Measurements from ENCODE around the gene CD8B.
A peak's percentile ranks its signal among the peaks of the same experiment; 100 is the strongest.

Gene CD8B

DNA sequence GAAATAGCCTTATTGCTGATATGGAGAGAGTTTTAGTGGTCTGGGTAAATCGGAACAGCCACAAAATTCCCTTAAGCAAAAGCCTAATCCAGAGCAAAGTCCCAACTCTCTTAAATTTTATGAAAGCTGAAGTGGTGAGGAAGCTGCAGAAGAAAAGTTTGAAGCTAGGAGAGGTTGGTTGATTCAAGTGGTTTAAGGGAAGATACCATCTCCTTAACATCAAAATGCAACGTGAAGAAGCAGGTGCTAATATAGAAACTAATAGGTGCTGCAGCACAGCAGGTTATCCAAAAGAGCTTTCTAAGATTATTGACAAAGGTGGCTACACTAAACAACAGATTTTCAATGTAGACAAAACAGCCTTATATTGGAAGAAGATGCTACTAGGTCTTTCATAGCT is 42.7 kb downstream of the CD8B start:
- H3K27ac ChIP-seq (ENCODE audit: low read length): no peak overlapping the region
- peaks cover 2 to 3% of the 10 kb centered on the region in 2 donors for H3K27me3 ChIP-seq (ENCODE audit: control insufficient read depth in 1 of 2, insufficient read depth in 2 of 2, low read length in 2 of 2)
- peaks cover 2 to 7% of the 10 kb centered on the region in 2 donors for H3K9me3 ChIP-seq (ENCODE audit: control insufficient read depth in 2 of 2, low read length in 2 of 2)
- H3K4me1 ChIP-seq (ENCODE audit: control insufficient read depth, insufficient read depth, low read length): no peaks in the 10 kb centered on the region
- no peaks in the 10 kb centered on the region for H3K36me3 ChIP-seq (ENCODE audit: control insufficient read depth in 2 of 2, insufficient read depth in 2 of 2, low read length in 2 of 2)
- no peak overlapping the region for H3K4me3 ChIP-seq (ENCODE audit: low read length in 2 of 2)
- no peak overlapping the region for H3K9ac ChIP-seq (ENCODE audit: low read length in 2 of 2)

- Histone ChIP-seq H3K9ac (ENCODE audit: low read length in 2 of 2) (no peak overlapping the region), H3K4me3 (ENCODE audit: low read length in 2 of 2) (no peak overlapping the region), H3K4me1 (ENCODE audit: control insufficient read depth, insufficient read depth, low read length) (no peaks in the 10 kb centered on the region), H3K9me3 (ENCODE audit: control insufficient read depth in 2 of 2, low read length in 2 of 2) (peaks cover 2 to 4% of the 10 kb centered on the region in 2 donors), H3K27me3 (ENCODE audit: control insufficient read depth in 1 of 2, insufficient read depth in 2 of 2, low read length in 2 of 2) (peaks cover 5 to 9% of the 10 kb centered on the region in 2 donors), H3K27ac (ENCODE audit: low read length) (no peak overlapping the region), H3K36me3 (ENCODE audit: control insufficient read depth in 2 of 2, insufficient read depth in 2 of 2, low read length in 2 of 2) (no peaks in the 10 kb centered on the region)
Observed at GRCh38 chr2:86818114-86818801, 43.4 kb downstream of the CD8B start.

- Histone ChIP-seq H3K4me1 (ENCODE audit: control insufficient read depth, insufficient read depth, low read length) (no peaks in the 10 kb centered on the region), H3K4me3 (ENCODE audit: low read length in 2 of 2) (no peak overlapping the region), H3K27me3 (ENCODE audit: control insufficient read depth in 1 of 2, insufficient read depth in 2 of 2, low read length in 2 of 2) (peaks cover 7 to 29% of the 10 kb centered on the region in 2 donors), H3K9me3 (ENCODE audit: control insufficient read depth in 2 of 2, low read length in 2 of 2) (no peaks in the 10 kb centered on the region), H3K36me3 (ENCODE audit: control insufficient read depth in 2 of 2, insufficient read depth in 2 of 2, low read length in 2 of 2) (no peaks in the 10 kb centered on the region), H3K9ac (ENCODE audit: low read length in 2 of 2) (no peak overlapping the region), H3K27ac (ENCODE audit: low read length) (no peak overlapping the region)
Observed at GRCh38 chr2:86815611-86816010, 46.1 kb downstream of the CD8B start.

- no peaks in the 10 kb centered on the region for H3K36me3 ChIP-seq (ENCODE audit: control insufficient read depth in 2 of 2, insufficient read depth in 2 of 2, low read length in 2 of 2)
Observed at GRCh38 chr2:86809481-86810121, 52.1 kb downstream of the CD8B start.

GRCh38 chr2:86808315-86809161 is 53.1 kb downstream of the CD8B start:
- peak overlapping the region; percentile 56 to 66 for H3K4me3 ChIP-seq (ENCODE audit: low read length in 2 of 2)
- no peaks in the 10 kb centered on the region for H3K9me3 ChIP-seq (ENCODE audit: control insufficient read depth in 2 of 2, low read length in 2 of 2)
- H3K36me3 ChIP-seq (ENCODE audit: control insufficient read depth in 2 of 2, insufficient read depth in 2 of 2, low read length in 2 of 2): no peaks in the 10 kb centered on the region
- H3K27ac ChIP-seq (ENCODE audit: low read length): no peak overlapping the region
- H3K4me1 ChIP-seq (ENCODE audit: control insufficient read depth, insufficient read depth, low read length): peaks cover 18% of the 10 kb centered on the region
- H3K9ac ChIP-seq (ENCODE audit: low read length in 2 of 2): no peak overlapping the region
- peaks cover 23 to 54% of the 10 kb centered on the region in 2 donors for H3K27me3 ChIP-seq (ENCODE audit: control insufficient read depth in 1 of 2, insufficient read depth in 2 of 2, low read length in 2 of 2)

More at GRCh38 chr2:86809481-86810121, 52.1 kb downstream of the CD8B start:
- no peak overlapping the region for H3K4me3 ChIP-seq (ENCODE audit: low read length in 2 of 2)
- peaks cover 25 to 59% of the 10 kb centered on the region in 2 donors for H3K27me3 ChIP-seq (ENCODE audit: control insufficient read depth in 1 of 2, insufficient read depth in 2 of 2, low read length in 2 of 2)
- no peak overlapping the region for H3K27ac ChIP-seq (ENCODE audit: low read length)
- no peak overlapping the region for H3K9ac ChIP-seq (ENCODE audit: low read length in 2 of 2)
- H3K4me1 ChIP-seq (ENCODE audit: control insufficient read depth, insufficient read depth, low read length): peaks cover 18% of the 10 kb centered on the region
- no peaks in the 10 kb centered on the region for H3K9me3 ChIP-seq (ENCODE audit: control insufficient read depth in 2 of 2, low read length in 2 of 2)

DNA sequence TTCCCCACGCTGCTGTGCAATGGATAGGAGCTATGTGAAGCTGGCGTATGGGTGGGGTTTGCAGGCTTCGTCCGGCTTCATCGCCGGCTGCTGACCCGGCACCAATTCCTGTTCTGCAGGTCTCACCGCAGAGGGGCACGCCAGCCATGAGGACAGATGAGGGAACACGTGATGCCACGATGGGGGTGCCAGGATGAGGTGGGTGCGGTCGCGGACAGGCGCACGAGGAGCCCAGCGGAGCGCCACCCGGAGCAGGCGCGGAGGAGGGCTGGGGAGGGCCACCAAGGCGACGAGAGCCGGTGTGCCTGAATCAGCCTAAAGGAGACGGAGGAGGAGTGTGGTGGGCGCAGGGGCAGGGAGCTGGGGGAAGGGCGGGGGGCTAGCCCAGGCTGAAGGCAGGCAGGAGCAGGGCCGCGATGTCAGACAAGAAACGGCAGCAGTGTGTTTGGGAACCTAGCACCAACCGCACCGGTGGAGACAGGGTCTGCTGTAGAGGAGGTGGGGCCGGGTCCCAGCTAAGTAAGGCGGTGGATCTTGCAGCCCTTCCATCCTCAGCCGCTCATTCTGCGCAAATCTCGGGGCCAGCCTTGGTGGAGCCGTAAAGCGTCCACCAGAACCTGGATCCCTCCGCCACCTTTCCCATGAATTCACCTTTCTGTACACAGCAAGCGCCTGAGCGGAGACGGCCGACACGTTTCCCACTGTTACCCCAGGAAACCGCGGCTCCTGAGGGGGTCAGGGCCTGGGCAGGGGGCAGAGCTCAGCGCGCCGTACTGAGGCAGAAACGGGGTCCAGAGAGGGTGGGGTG is 54.0 kb downstream of the CD8B start:
- Histone ChIP-seq H3K9ac (ENCODE audit: low read length in 2 of 2) (no peak overlapping the region), H3K36me3 (ENCODE audit: control insufficient read depth in 2 of 2, insufficient read depth in 2 of 2, low read length in 2 of 2) (no peaks in the 10 kb centered on the region), H3K9me3 (ENCODE audit: control insufficient read depth in 2 of 2, low read length in 2 of 2) (no peaks in the 10 kb centered on the region), H3K4me3 (ENCODE audit: low read length in 2 of 2) (peak overlapping the region; percentile 56 to 66), H3K4me1 (ENCODE audit: control insufficient read depth, insufficient read depth, low read length) (peaks cover 18% of the 10 kb centered on the region), H3K27ac (ENCODE audit: low read length) (no peak overlapping the region), H3K27me3 (ENCODE audit: control insufficient read depth in 1 of 2, insufficient read depth in 2 of 2, low read length in 2 of 2) (peaks cover 22 to 46% of the 10 kb centered on the region in 2 donors)

- Histone ChIP-seq H3K27ac (ENCODE audit: low read length) (no peak overlapping the region), H3K9ac (ENCODE audit: low read length in 2 of 2) (no peak overlapping the region), H3K4me3 (ENCODE audit: low read length in 2 of 2) (peak overlapping the region in 1 of 2 donors; percentile 66), H3K27me3 (ENCODE audit: control insufficient read depth in 1 of 2, insufficient read depth in 2 of 2, low read length in 2 of 2) (peaks cover 20 to 43% of the 10 kb centered on the region in 2 donors), H3K9me3 (ENCODE audit: control insufficient read depth in 2 of 2, low read length in 2 of 2) (no peaks in the 10 kb centered on the region), H3K4me1 (ENCODE audit: control insufficient read depth, insufficient read depth, low read length) (peaks cover 18% of the 10 kb centered on the region), H3K36me3 (ENCODE audit: control insufficient read depth in 2 of 2, insufficient read depth in 2 of 2, low read length in 2 of 2) (no peaks in the 10 kb centered on the region)
Observed at GRCh38 chr2:86807133-86807467, 54.6 kb downstream of the CD8B start.

- no peaks in the 10 kb centered on the region for H3K9me3 ChIP-seq (ENCODE audit: control insufficient read depth in 2 of 2, low read length in 2 of 2)
- H3K4me1 ChIP-seq (ENCODE audit: control insufficient read depth, insufficient read depth, low read length): peaks cover 18% of the 10 kb centered on the region
- H3K9ac ChIP-seq (ENCODE audit: low read length in 2 of 2): no peak overlapping the region
- H3K27ac ChIP-seq (ENCODE audit: low read length): no peak overlapping the region
- H3K4me3 ChIP-seq (ENCODE audit: low read length in 2 of 2): no peak overlapping the region
- H3K36me3 ChIP-seq (ENCODE audit: control insufficient read depth in 2 of 2, insufficient read depth in 2 of 2, low read length in 2 of 2): no peaks in the 10 kb centered on the region
- H3K27me3 ChIP-seq (ENCODE audit: control insufficient read depth in 1 of 2, insufficient read depth in 2 of 2, low read length in 2 of 2): peaks cover 20 to 35% of the 10 kb centered on the region in 2 donors
Observed at GRCh38 chr2:86806059-86806857, 55.4 kb downstream of the CD8B start.

DNA sequence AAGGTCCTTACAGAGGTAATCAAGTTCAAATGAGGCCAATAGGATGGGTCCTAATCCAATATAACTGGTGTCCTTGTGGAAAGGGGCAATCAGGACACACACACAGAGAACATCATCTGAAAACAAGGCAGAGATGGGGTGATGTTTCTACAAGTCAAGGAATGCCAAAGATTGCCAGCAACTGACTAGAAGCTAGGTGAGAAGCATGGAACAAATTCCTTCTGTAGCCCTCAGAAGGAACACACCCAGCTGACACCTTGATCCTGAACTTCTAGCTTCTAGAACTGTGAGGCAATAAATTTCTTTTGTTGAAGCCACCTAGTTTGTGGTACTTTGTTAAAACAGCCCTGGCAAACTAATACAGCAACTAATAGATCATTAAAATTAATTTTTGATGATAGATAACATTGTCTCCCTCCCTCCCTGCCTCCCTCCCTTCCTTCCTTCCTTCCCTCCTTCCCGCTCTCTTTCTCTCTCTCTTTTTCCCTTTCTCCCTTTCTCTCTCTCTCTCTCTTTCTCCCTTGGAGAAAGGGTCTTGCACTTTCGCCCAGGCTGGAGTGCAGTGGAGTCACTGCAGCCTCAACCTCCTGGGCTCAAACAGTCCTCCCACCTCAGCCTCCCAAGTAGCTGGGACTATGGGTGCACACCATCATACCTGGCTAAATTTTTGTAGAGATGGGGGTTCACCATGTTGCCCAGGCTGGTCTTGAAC is 60.7 kb downstream of the CD8B start:
- H3K4me3 ChIP-seq (ENCODE audit: low read length in 2 of 2): no peak overlapping the region
- H3K27ac ChIP-seq (ENCODE audit: low read length): no peak overlapping the region
- peaks cover 0 to 2% of the 10 kb centered on the region in 2 donors for H3K27me3 ChIP-seq (ENCODE audit: control insufficient read depth in 1 of 2, insufficient read depth in 2 of 2, low read length in 2 of 2)
- no peak overlapping the region for H3K9ac ChIP-seq (ENCODE audit: low read length in 2 of 2)
- H3K9me3 ChIP-seq (ENCODE audit: control insufficient read depth in 2 of 2, low read length in 2 of 2): peaks cover 0 to 12% of the 10 kb centered on the region in 2 donors
- no peaks in the 10 kb centered on the region for H3K36me3 ChIP-seq (ENCODE audit: control insufficient read depth in 2 of 2, insufficient read depth in 2 of 2, low read length in 2 of 2)
- no peaks in the 10 kb centered on the region for H3K4me1 ChIP-seq (ENCODE audit: control insufficient read depth, insufficient read depth, low read length)

Data from stomach smooth muscle (tissue), 2 donors.